ENCODE measurements around the gene ABCC6. TPM values are rescaled to one million over a fixed set of nuclear protein-coding genes. Genes with fewer than 3 reads are reported as not detected.

The ABCC6 gene
- total and polyA plus RNA-seq, 2 of the 13 experiments (the other 11 are each of a cell fraction or from before 2014, with no cell fraction given): 82.4 to 105 TPM

- TF ChIP-seq MED8 (CRISPR knock-in tag; IDR thresholded peaks at IDR 0.05; ENCODE audit: insufficient replicate concordance): no peak
- no peak for TF ChIP-seq ZNF691 (CRISPR knock-in tag; IDR thresholded peaks at IDR 0.05; ENCODE audit: borderline replicate concordance, low read depth)
- TF ChIP-seq GMEB1 (CRISPR knock-in tag; IDR thresholded peaks at IDR 0.05; ENCODE audit: borderline replicate concordance): no peak
- no peak for TF ChIP-seq ZNF142 (CRISPR knock-in tag; IDR thresholded peaks at IDR 0.05)
- no peak for TF ChIP-seq STAT5B (CRISPR knock-in tag; IDR thresholded peaks at IDR 0.05)
- TF ChIP-seq FOXP1 (IDR thresholded peaks at IDR 0.05): no peak
- no peak for TF ChIP-seq FOXP1 (CRISPR knock-in tag; IDR thresholded peaks at IDR 0.05)
- no peak for TF ChIP-seq ZFP62 (CRISPR knock-in tag; IDR thresholded peaks at IDR 0.05)
- TF ChIP-seq SATB2 (CRISPR knock-in tag; IDR thresholded peaks at IDR 0.05): no peak
- TF ChIP-seq ZBTB3 (CRISPR knock-in tag; IDR thresholded peaks at IDR 0.05; ENCODE audit: borderline replicate concordance, low read depth): no peak; the same call in 1 of the 2 replicates
- TF ChIP-seq ZNF839 (CRISPR knock-in tag; IDR thresholded peaks at IDR 0.05; ENCODE audit: borderline replicate concordance): peak; percentile 31; the same call in 1 of the 2 replicates
- TF ChIP-seq FOXK1 (CRISPR knock-in tag; IDR thresholded peaks at IDR 0.05; ENCODE audit: borderline replicate concordance, low read depth): no peak
- no peak for TF ChIP-seq PLSCR1 (CRISPR knock-in tag; IDR thresholded peaks at IDR 0.05; ENCODE audit: borderline replicate concordance)
- no peak for TF ChIP-seq MXD4 (CRISPR knock-in tag; IDR thresholded peaks at IDR 0.05)
- TF ChIP-seq ZFP36L2 (CRISPR knock-in tag; IDR thresholded peaks at IDR 0.05): no peak
- TF ChIP-seq ZNF143 (CRISPR knock-in tag; IDR thresholded peaks at IDR 0.05): no peak
- no peak for TF ChIP-seq SRF (IDR thresholded peaks at IDR 0.05; ENCODE audit: low read depth, low read length)
- no peak for TF ChIP-seq BCL6 (CRISPR knock-in tag; IDR thresholded peaks at IDR 0.05)
- TF ChIP-seq PAX8 (CRISPR knock-in tag; IDR thresholded peaks at IDR 0.05; ENCODE audit: borderline replicate concordance): no peak
- no peak for TF ChIP-seq KDM2A (CRISPR knock-in tag; IDR thresholded peaks at IDR 0.05; ENCODE audit: borderline replicate concordance, low read depth)
- no peak for TF ChIP-seq TP53 (CRISPR knock-in tag; conservative IDR thresholded peaks at IDR 0.05)
- no peak for TF ChIP-seq MAFG (CRISPR knock-in tag; IDR thresholded peaks at IDR 0.05)
Observed at GRCh38 chr16:16150117-16150877, 73.0 kb downstream of the ABCC6 start (continued).

All from HepG2 (cell line).